Gastroesophageal sphincter (tissue), 4 donors: ENCODE results near the gene SLC1A4. TPM values are rescaled to one million over a fixed set of nuclear protein-coding genes. Genes with fewer than 3 reads are reported as not detected.
"Not testable (repeated sequence)": the region's sequence is repeated elsewhere in the genome, so short reads cannot be mapped to it uniquely, and the experiment has no call there.

Experiments
- ATAC-seq: fragments of 150-250 bp; one replicate; pipeline ENCODE4 v1.9.1; 2016; ENCODE audit warnings: mild to moderate bottlenecking, moderate library complexity
- H3K27ac ChIP-seq, 4 donors: fragments of 200-600 bp; sonication (generic) in 3 of 4; 1 replicate in 3 of 4; 2 replicates in 1 of 4; pipeline ENCODE4 v1.5.1; 2016 to 2019
- H3K27me3 ChIP-seq: fragments of 200-600 bp; sonication (generic); one replicate; pipeline ENCODE4 v1.5.1; 2019
- H3K36me3 ChIP-seq, 2 donors: fragments of 200-600 bp; sonication (generic); one replicate each; pipeline ENCODE4 v1.5.1; 2019; ENCODE audit warnings: control low read depth in 1 of 2
- H3K4me1 ChIP-seq, 3 donors: fragments of 200-600 bp; sonication (generic); 1 replicate in 2 of 3; 2 replicates in 1 of 3; pipeline ENCODE4 v1.5.1; 2016 to 2019; ENCODE audit warnings: control low read depth in 2 of 3
- H3K4me3 ChIP-seq, 2 donors: fragments of 200-600 bp; sonication (generic); one replicate each; pipeline ENCODE4 v1.5.1; 2019; ENCODE audit warnings: mild to moderate bottlenecking in 1 of 2, moderate library complexity in 1 of 2
- H3K9me3 ChIP-seq, 3 donors: fragments of 200-600 bp; sonication (generic); one replicate each; pipeline ENCODE4 v1.5.1; 2017 to 2019; ENCODE audit warnings: control low read depth in 2 of 3
- CTCF ChIP-seq, 4 experiments: fragments of 200-600 bp in 2 of 4; fragments of 450-650 bp in 2 of 4; sonication (generic) in 1 of 4; IDR thresholded peaks; one replicate each; pipeline ENCODE4 v1.5.1; 2017 to 2019; ENCODE audit warnings: antibody characterized with exemption in 4 of 4, mild to moderate bottlenecking in 2 of 4, moderate library complexity in 2 of 4
- EP300 ChIP-seq: sonication (generic); formaldehyde crosslinking; IDR thresholded peaks from one replicate; pipeline ENCODE4 v1.6.1; 2017; ENCODE audit warnings: antibody characterized with exemption, mild to moderate bottlenecking
- POLR2A ChIP-seq, 2 donors: fragments of 450-650 bp; IDR thresholded peaks; one replicate each; pipeline ENCODE4 v1.6.1; 2017; ENCODE audit warnings: antibody characterized with exemption in 2 of 2, mild to moderate bottlenecking in 2 of 2, moderate library complexity in 1 of 2
- POLR2AphosphoS5 ChIP-seq: sonication (generic); formaldehyde crosslinking; IDR thresholded peaks from one replicate; pipeline ENCODE4 v1.6.1; 2017; ENCODE audit warnings: antibody characterized with exemption
- WGBS, 2 donors: methylation state at CpG; one replicate each; pipeline ENCODE4 v1.1.5; 2018; ENCODE audit warnings: low coverage in 1 of 2; 5-methylcytosine and 5-hydroxymethylcytosine counted together
- total RNA-seq, 4 donors: library from RNA; depleted of rRNA; stranded (reverse); fragments of >200 nt; gene quantifications; one replicate each; pipeline ENCODE4 v1.1.0, GENCODE V29; 2016

Gene SLC1A4
- total RNA-seq, 4 donors from 2014 or later = 9.0 to 13.8 (median 11.3) TPM

GRCh38 chr2:64955467-64955866, 33.7 kb upstream of the SLC1A4 start:
- no peaks in the 10 kb centered on the region for H3K36me3 ChIP-seq

GRCh38 chr2:64957109-64957903, 31.9 kb upstream of the SLC1A4 start:
- WGBS, 2 donors = 61 to 83% methylated on average over 6 to 9 of the region's 9 CpGs
- no peak overlapping the region for H3K4me3 ChIP-seq

More at GRCh38 chr2:64955467-64955866, 33.7 kb upstream of the SLC1A4 start:
- ATAC-seq = no peak
- no peaks in the 10 kb centered on the region for H3K9me3 ChIP-seq
- H3K27me3 ChIP-seq = no peaks in the 10 kb centered on the region
- no peak overlapping the region for H3K27ac ChIP-seq
- no peak overlapping the region for H3K4me3 ChIP-seq
- TF ChIP-seq EP300 (no peak), POLR2AphosphoS5 (no peak), POLR2A (IDR thresholded peaks at IDR 0.05) (no peak), CTCF (IDR thresholded peaks at IDR 0.05) (no peak)
- H3K4me1 ChIP-seq = no peaks in the 10 kb centered on the region
- 71 to 82% methylated on average over 1 to 2 of the region's 2 CpGs for WGBS, 2 donors

DNA sequence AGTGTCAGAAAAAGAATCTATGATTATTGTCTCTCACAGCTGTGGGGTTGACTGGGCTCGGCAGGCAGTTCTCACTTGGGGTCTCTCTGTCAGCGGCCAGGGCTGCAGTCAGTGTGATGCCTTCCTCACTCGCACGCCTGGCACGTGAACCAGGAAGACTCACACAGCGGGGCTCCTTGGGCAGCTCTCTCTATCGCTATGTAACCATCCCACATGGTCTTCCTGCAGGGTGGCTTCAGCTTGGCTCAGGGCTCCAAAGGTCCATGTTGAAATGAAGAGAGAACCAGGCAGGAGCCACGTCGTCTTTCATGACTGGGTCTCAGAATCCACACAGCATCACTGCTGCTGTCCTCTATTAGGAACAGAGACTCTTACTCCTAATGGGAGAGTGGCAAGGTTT, 30.6 kb upstream of the SLC1A4 start:
- no peaks in the 10 kb centered on the region for H3K27me3 ChIP-seq
- H3K4me3 ChIP-seq = no peak overlapping the region
- no peaks in the 10 kb centered on the region for H3K9me3 ChIP-seq
- H3K27ac ChIP-seq = no peak overlapping the region
- H3K4me1 ChIP-seq = no peaks in the 10 kb centered on the region
- no peaks in the 10 kb centered on the region for H3K36me3 ChIP-seq
- TF ChIP-seq POLR2AphosphoS5 (no peak), EP300 (no peak), CTCF (IDR thresholded peaks at IDR 0.05) (no peak), POLR2A (IDR thresholded peaks at IDR 0.05) (no peak)
- no peak for ATAC-seq
- WGBS, 2 donors = 56 to 88% methylated on average over 2 to 9 of the region's 9 CpGs

More at GRCh38 chr2:64957109-64957903, 31.9 kb upstream of the SLC1A4 start:
- TF ChIP-seq CTCF (IDR thresholded peaks at IDR 0.05) = no peak
- TF ChIP-seq POLR2A (IDR thresholded peaks at IDR 0.05) = no peak
- TF ChIP-seq EP300 = no peak
- TF ChIP-seq POLR2AphosphoS5 = no peak
- H3K4me1 ChIP-seq = no peaks in the 10 kb centered on the region
- H3K27me3 ChIP-seq = no peaks in the 10 kb centered on the region
- H3K36me3 ChIP-seq = no peaks in the 10 kb centered on the region
- ATAC-seq = no peak
- H3K9me3 ChIP-seq = no peaks in the 10 kb centered on the region
- no peak overlapping the region for H3K27ac ChIP-seq

DNA sequence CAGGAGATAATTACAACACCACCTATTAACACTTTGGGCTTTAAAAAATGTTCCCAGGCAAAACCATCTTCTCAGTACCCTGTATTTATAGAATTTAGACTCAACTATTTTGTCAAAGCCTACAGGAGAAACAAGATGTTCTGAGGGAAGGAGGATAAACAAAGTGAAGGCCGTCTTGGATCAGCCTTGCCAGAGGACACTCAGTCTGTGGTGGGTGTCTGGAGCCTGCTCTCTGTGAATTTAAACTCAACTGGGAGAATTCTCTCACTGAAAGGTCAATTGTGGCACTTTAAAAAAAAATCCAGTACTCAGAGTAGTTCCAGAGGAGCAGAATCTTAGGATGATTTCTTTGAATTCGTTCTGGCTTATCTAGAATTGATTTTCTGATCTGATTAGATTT, 28.4 kb upstream of the SLC1A4 start:
- ATAC-seq = no peak
- H3K4me1 ChIP-seq = no peaks in the 10 kb centered on the region
- H3K9me3 ChIP-seq = no peaks in the 10 kb centered on the region
- no peak overlapping the region for H3K27ac ChIP-seq
- no peaks in the 10 kb centered on the region for H3K27me3 ChIP-seq
- no peak for TF ChIP-seq CTCF (IDR thresholded peaks at IDR 0.05)
- TF ChIP-seq POLR2AphosphoS5 = no peak
- no peak for TF ChIP-seq POLR2A (IDR thresholded peaks at IDR 0.05)
- no peak for TF ChIP-seq EP300
- H3K36me3 ChIP-seq = no peaks in the 10 kb centered on the region
- WGBS, 2 donors = 38 to 48% methylated on average over 2 of the region's 2 CpGs
- no peak overlapping the region for H3K4me3 ChIP-seq

GRCh38 chr2:64963138-64963537, 26.1 kb upstream of the SLC1A4 start:
- not testable (repeated sequence) for H3K4me3 ChIP-seq, H3K27ac ChIP-seq, H3K4me1 ChIP-seq, H3K9me3 ChIP-seq, ATAC-seq, H3K27me3 ChIP-seq, H3K36me3 ChIP-seq
- 74 to 96% methylated on average over 4 of the region's 4 CpGs for WGBS, 2 donors
